ENCODE measurements around the gene OTOP2.

GRCh38 chr17:74963656-74964055 is 39.6 kb downstream of the OTOP2 start:
- TF ChIP-seq CTCF (conservative IDR thresholded peaks at IDR 0.05; ENCODE audit: low read length) (peak; percentile 33), EZH2phosphoT487 (IDR thresholded peaks at IDR 0.05; ENCODE audit: borderline replicate concordance) (no peak)

Data from Loucy (cell line).